Left renal cortex interstitium (tissue), 4 donors: ENCODE results near the gene SH3GL1. TPM values are rescaled to one million over a fixed set of nuclear protein-coding genes. Genes with fewer than 3 reads are reported as not detected.

Source experiments
- DNase-seq, 4 donors: peaks; one replicate each; pipeline ENCODE4 v3.0.0-alpha.2; 2013; ENCODE audit warnings: low read depth in 4 of 4, low spot score in 2 of 4, missing footprints in 1 of 4
- polyA plus RNA-seq, 4 donors: library from polyadenylated mRNA; unstranded; fragments of 120-200 nt; gene quantifications; one replicate each; pipeline ENCODE4 v1.2.1, GENCODE V29; 2013; ENCODE audit not compliant: insufficient read length in 4 of 4

Gene SH3GL1
- polyA plus RNA-seq, 4 donors = 51.5 to 82.9 (median 75.5) TPM

- no peak for DNase-seq
These were observed 74.0 kb downstream of the SH3GL1 start for GRCh38 chr19:4326215-4326836.

GRCh38 chr19:4324228-4324627, 76.1 kb downstream of the SH3GL1 start:
- no peak for DNase-seq

GRCh38 chr19:4323692-4324091, 76.7 kb downstream of the SH3GL1 start:
- DNase-seq = no peak

- no peak for DNase-seq
These were observed 77.2 kb downstream of the SH3GL1 start for GRCh38 chr19:4322942-4323665.

- no peak for DNase-seq
These were observed 79.9 kb downstream of the SH3GL1 start for GRCh38 chr19:4320419-4320818.

- no peak for DNase-seq
These were observed 81.2 kb downstream of the SH3GL1 start for GRCh38 chr19:4319067-4319718.

- no peak for DNase-seq
These were observed 81.9 kb downstream of the SH3GL1 start for GRCh38 chr19:4318460-4318859.

- no peak for DNase-seq
These were observed 83.4 kb downstream of the SH3GL1 start for GRCh38 chr19:4316956-4317355.

GRCh38 chr19:4313847-4314490, 86.4 kb downstream of the SH3GL1 start:
- no peak for DNase-seq

Other genes with a start within 250 kb of the SH3GL1 start
- 1 to 10 TPM in 3 of 4 donors, under 1 TPM in 1; 0.65 to 1.7 (median 1.4) TPM for gene CREB3L3, start 246.9 kb downstream of the SH3GL1 start, polyA plus RNA-seq
- gene SIRT6, start 218.0 kb downstream of the SH3GL1 start, polyA plus RNA-seq = 10 to 100 TPM; 14.8 to 28.3 (median 22.7) TPM
- 1 to 10 TPM in 3 of 4 donors, under 1 TPM in 1; 0.95 to 1.8 (median 1.4) TPM for gene ANKRD24, start 217.9 kb downstream of the SH3GL1 start, polyA plus RNA-seq
- gene EBI3, start 171.0 kb downstream of the SH3GL1 start, polyA plus RNA-seq = under 1 TPM; 0.18 to 0.68 (median 0.51) TPM
- gene YJU2, start 153.5 kb downstream of the SH3GL1 start, polyA plus RNA-seq = 10 to 100 TPM; 19.7 to 28.5 (median 22.7) TPM
- 1 to 10 TPM; 1.5 to 3.3 (median 2.3) TPM for gene SHD, start 121.3 kb downstream of the SH3GL1 start, polyA plus RNA-seq
- gene TMIGD2, start 98.2 kb downstream of the SH3GL1 start, polyA plus RNA-seq = under 1 TPM; 0.33 to 0.61 (median 0.48) TPM
- gene FSD1, start 95.9 kb downstream of the SH3GL1 start, polyA plus RNA-seq = 10 to 100 TPM in 1 of 4 donors, 1 to 10 TPM in 3; 3.9 to 11.4 (median 7.1) TPM
- 10 to 100 TPM; 21.0 to 33.6 (median 28.5) TPM for gene STAP2, start 61.7 kb downstream of the SH3GL1 start, polyA plus RNA-seq
- gene MPND, start 57.0 kb downstream of the SH3GL1 start, polyA plus RNA-seq = 10 to 100 TPM; 21.8 to 36.6 (median 28.9) TPM
- gene CHAF1A, start 2.1 kb upstream of the SH3GL1 start, polyA plus RNA-seq = 10 to 100 TPM; 19.8 to 28.9 (median 22.3) TPM
- 100 to 1,000 TPM in 2 of 4 donors, 10 to 100 TPM in 2; 84.2 to 129 (median 112) TPM for gene UBXN6, start 57.2 kb upstream of the SH3GL1 start, polyA plus RNA-seq
- gene HDGFL2, start 71.8 kb upstream of the SH3GL1 start, polyA plus RNA-seq = 10 to 100 TPM; 61.5 to 96.9 (median 89.2) TPM
- 1 to 10 TPM in 2 of 4 donors, under 1 TPM in 2; 0.48 to 2.2 (median 1.1) TPM for gene PLIN4, start 117.9 kb upstream of the SH3GL1 start, polyA plus RNA-seq
- gene PLIN5, start 134.7 kb upstream of the SH3GL1 start, polyA plus RNA-seq = 10 to 100 TPM in 1 of 4 donors, 1 to 10 TPM in 3; 2.6 to 12.3 (median 5.4) TPM
- 1 to 10 TPM in 2 of 4 donors, under 1 TPM in 2; 0.68 to 1.5 (median 1.2) TPM for gene LRG1, start 139.5 kb upstream of the SH3GL1 start, polyA plus RNA-seq
- gene SEMA6B, start 159.1 kb upstream of the SH3GL1 start, polyA plus RNA-seq = 1 to 10 TPM; 2.4 to 4.0 (median 2.9) TPM
- gene TNFAIP8L1, start 239.0 kb upstream of the SH3GL1 start, polyA plus RNA-seq = 10 to 100 TPM; 12.8 to 15.1 (median 13.4) TPM